ENCODE measurements around the gene PTPN1. TPM values are rescaled to one million over a fixed set of nuclear protein-coding genes. Genes with fewer than 3 reads are reported as not detected.
"Not testable (repeated sequence)": the region's sequence is repeated elsewhere in the genome, so short reads cannot be mapped to it uniquely, and the experiment has no call there.

Gene PTPN1
- polyA plus RNA-seq, 4 donors = 22.1 to 33.4 (median 32.0) TPM

DNA sequence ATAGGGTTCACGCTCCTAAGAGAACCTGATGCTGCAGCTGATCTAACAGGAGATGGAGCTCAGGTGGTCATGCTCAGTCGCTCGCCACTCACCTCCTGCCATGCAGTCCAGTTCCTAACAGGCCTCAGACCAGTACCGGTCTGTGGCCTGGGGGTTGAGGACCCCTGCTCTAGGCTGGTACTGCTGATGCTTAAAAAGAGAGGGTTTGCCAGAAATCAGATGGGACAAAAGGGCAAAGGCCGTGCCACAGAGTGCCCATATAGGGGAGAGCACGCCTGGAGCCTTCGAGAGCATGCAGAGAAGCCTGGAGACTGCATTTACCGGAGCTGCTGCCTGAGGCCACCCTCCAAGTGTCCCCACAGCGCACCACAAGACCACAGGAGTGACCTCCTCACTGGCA is 75.5 kb downstream of the PTPN1 start:
- DNase-seq (ENCODE audit: low read depth in 4 of 4, low spot score in 3 of 4) = no peak

DNA sequence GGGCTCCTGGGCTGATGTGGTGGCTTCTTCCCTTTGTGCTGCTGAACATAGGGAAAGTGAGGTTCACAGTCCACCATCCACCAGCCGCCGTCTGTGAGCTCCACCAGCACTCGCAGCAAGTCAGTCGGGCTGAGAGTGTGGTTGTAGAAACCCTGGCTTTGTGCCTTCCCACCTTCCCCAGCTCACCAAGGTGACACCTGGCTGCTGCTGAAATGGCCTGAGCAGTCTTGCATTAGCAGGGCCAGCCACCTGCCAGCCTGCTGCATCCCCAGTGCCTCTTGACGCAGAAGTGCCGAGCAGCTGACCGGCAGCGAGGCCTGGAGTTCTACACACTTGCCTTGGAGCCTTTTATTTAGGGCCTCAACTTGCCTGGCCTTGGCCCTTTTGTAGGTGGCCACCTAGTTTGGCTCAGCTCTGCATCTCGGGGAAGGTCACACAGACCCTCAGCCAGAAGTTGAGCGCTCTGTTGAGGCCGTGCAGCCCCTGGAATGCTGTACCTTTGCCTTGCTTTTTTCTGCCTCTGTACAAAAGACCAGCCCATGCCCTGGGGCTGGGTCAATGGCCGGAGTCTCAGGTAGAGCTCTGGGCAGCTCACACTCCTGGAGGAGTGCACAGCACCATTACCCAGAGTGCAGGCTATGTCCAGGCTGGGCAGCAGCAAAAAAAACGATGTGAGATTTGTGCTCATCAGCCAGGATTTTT is 76.5 kb downstream of the PTPN1 start:
- no peak for DNase-seq (ENCODE audit: low read depth in 4 of 4, low spot score in 3 of 4)

DNA sequence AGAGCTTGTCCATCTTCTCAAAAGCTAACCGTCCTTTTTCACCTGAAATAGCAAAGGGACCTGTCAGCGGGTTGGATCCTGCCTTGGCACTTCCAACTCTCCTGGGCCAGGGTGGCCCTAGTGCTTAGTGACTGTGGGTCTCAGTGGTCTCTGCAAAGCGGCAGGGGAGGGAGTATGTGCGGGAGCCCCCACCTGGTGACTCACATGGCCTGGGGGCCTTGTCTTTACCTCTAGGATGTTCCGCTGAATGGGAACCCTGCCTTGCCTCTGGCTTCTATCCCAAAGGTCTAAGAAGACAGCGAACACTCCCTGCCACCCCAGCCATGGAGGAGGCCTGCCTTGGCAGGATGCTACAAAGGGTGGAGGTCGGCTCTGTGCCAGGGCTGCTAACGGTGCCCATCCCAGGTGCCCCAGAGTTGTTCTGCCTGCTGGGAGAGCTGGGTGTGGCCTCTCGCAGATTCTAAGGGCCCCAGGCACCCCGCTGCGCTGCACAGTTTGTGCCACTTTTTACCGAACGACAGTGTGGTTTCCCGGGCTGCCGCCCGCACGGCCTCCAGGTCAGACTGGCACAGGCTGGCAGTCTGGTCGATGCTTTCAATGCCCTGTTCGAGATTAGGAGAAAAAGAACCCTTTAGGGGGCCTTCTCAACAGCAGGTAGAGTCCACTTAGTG is 77.2 kb downstream of the PTPN1 start:
- no peak for DNase-seq (ENCODE audit: low read depth in 4 of 4, low spot score in 3 of 4)

DNA sequence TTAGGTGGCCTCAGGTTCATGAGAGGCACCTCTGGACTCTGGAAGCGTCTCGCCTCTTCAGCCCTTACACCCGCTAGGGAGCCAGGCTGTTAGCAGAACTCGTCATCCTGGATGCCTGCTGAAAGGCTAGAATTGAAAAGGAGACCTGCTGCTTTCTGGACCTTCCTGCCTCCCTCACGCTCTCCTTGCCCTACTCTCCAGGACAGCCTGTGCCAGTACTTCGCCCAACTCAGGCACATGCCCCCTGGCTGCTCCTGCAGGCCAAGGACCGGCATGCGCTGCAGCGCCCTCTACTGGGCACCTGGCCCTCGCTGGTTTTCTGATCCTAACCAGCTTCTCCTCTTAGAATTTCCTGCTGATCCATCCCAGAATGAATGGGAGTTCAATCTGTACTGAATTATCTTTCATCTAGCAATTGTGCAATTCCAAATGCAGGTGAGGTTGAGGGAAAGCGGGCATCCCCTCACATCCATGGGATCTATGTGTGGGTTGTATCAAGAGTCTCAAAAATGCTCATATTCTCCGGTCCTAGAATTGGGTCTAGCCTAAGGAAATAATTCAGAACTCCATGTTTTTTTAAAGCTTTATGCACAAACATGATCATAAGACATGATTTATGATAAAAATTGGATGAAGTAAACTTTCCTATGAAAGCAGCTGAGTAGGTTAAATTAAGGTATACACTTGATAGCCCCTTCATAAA is 78.0 kb downstream of the PTPN1 start:
- DNase-seq (ENCODE audit: low read depth in 4 of 4, low spot score in 3 of 4) = no peak

DNA sequence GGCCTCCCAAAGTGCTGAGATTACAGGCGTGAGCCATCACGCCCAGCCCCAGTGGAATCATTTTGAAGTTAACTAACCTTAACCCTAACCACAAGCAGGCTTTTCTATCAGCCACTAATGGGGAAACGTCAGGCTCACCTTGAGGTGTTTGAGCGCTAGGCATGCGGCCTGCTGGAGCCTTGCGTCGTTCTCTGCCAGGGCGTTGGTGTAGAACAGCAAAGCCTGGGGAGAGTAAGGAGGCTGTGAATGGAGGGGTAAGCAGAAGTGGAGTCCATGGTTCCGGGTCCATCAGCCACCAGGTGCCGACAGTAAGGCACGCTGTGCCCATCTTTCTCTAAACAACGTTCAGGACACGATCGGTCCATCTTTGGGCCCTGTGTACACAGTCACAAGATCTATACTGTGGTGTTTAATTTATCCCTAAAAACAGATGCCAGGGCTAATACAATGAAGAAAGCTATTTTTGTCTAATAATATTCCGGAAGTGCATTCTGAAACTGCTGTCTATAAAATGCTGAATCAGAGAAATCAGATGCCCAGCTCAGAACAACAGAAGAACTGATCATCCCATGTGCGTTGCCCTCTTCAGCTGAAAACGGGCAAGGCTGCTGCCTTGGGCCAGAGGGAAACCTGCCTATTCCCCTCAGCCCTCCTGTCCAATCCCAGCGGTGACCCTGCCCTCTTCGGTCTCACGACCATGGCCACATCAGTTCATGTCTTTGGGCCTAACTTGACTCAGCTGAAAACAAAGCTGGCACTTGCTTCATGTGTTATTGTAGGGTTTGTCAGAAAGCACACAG is 79.6 kb downstream of the PTPN1 start:
- DNase-seq (ENCODE audit: low read depth in 4 of 4, low spot score in 3 of 4) = no peak

GRCh38 chr20:50590348-50590664 is 80.1 kb downstream of the PTPN1 start:
- DNase-seq (ENCODE audit: low read depth in 4 of 4, low spot score in 3 of 4) = no peak

- no peak for DNase-seq (ENCODE audit: low read depth in 4 of 4, low spot score in 3 of 4)
These were observed 81.2 kb downstream of the PTPN1 start for GRCh38 chr20:50591233-50591852.

GRCh38 chr20:50592282-50593004 is 82.3 kb downstream of the PTPN1 start:
- no peak for DNase-seq (ENCODE audit: low read depth in 4 of 4, low spot score in 3 of 4)

DNA sequence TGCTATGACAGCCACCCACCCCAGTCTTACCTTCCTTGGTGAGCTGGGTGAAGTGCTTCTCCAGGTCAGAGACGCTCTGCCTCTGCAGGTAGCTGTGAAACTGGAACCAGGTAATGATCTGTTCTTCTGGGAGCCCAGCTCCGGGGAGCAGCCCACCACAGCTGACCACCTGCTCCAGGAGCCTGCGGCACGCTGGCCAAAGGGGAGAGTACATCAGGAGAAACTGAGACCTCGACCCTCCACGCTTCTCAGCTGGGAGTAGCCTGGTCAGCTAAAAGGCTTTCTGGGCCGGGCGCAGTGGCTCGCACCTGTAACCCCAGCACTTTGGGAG is 82.8 kb downstream of the PTPN1 start:
- no peak for DNase-seq (ENCODE audit: low read depth in 4 of 4, low spot score in 3 of 4)

DNA sequence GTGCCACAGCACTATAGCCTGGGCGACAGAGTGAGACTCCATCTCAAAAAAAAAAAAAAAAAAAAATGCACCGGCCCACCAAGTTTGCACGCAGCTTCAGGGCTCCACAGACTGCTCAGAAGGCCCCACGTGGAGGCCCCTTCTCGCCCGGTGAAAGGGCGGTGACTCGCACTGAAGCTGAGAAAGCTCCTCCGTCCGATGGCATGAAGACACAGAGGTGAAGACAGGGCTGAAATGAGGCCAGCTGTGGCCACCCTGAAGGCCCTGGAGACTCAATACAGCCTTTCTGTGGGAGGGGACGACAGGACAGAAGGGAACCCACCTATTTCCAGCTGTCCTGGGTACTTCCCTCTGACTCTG is 84.0 kb downstream of the PTPN1 start:
- DNase-seq (ENCODE audit: low read depth in 4 of 4, low spot score in 3 of 4) = no peak

- no peak for DNase-seq (ENCODE audit: low read depth in 4 of 4, low spot score in 3 of 4)
These were observed 84.6 kb downstream of the PTPN1 start for GRCh38 chr20:50594591-50595432.

- DNase-seq (ENCODE audit: low read depth in 4 of 4, low spot score in 3 of 4) = no peak
These were observed 85.3 kb downstream of the PTPN1 start for GRCh38 chr20:50595433-50595895.

DNA sequence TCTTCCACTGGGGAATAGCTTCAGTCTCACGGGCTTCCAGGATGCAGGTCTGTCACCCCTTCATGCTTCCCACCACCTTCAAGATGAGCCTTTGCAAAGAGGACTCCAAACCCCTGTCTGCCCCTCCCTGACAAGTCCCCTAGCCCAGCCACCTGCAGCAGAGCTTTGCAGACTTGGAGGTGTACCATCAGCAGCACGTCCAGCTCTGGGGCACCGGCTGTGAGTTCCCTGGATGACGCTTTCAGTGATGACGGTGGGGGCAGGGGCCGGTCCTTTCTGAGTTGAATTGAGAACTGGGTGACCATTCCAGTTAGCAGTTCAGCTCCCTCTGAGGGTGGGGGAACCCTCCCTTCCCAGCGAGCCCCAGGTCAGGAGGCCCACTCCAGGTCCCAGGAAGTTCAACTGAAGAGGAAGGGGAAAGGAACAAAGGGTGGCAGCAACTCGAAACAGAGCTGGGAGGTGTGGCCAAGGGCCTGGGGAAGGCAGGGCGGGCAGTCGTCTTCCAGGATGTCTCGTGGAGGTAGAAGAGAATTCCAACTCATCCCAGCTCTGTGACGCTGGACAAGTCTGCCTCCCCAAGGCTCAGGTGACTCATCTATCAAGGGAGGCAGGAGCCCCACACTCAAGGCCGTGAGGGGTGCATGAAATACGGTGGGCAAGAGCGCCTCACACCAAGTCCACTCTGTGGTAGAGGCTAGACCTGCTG is 86.0 kb downstream of the PTPN1 start:
- no peak for DNase-seq (ENCODE audit: low read depth in 4 of 4, low spot score in 3 of 4)

DNA sequence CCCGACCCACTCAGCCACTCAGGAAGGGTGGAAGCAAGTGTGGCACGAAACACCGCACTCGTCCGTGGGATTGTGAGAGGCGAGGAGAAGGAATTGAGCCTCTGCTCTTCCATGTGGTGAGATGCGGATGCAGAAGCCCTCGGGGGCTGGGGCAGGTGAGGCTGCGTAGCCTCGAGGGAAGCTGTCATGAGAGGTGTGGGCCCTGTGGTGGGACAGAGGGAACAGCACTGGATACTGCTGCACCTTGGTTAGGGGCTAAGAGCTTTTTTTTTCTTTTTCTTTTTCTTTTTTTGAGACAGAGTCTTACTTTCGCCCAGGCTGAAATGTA is 86.5 kb downstream of the PTPN1 start:
- no peak for DNase-seq (ENCODE audit: low read depth in 4 of 4, low spot score in 3 of 4)

- DNase-seq (ENCODE audit: low read depth in 4 of 4, low spot score in 3 of 4) = no peak
These were observed 87.3 kb downstream of the PTPN1 start for GRCh38 chr20:50597406-50597969.

DNA sequence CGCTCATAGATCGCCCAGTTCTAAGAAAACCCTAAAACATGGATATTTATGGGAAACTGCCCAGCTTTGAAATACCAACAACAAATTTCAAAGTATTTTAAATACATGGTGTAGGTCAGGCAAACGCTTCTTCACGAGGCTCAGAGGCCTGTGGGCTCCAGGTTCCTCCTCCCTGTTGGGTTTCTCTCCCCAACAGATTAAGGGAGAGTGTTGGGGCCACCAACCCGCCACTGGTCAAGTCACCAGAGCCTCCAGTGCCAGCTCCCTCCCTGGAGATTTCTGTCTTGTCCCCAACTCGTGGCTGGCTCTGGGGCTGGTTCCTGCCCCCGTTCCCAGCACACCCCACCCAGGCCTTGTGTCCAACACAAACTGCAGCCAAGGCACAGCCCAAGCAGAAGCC is 87.9 kb downstream of the PTPN1 start:
- no peak for DNase-seq (ENCODE audit: low read depth in 4 of 4, low spot score in 3 of 4)

DNA sequence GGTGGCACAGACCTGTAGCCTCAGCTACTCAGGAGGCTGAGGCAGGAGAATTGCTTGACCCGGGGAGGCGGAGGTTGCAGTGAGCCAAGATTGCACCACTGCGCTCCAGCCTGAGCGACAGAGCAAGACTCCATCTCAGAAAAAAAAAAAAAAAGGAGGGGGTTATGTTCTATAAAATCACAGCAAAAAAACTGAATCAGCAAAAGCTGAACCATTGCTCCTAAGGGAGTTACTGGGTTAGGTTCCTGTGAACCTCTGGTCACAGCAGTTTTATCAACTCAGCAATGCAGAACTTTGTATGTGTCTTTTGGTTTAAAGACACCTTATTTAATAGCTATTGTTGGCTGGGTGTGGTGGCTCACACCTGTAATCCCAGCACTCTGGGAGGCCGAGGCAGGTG is 88.6 kb downstream of the PTPN1 start:
- DNase-seq (ENCODE audit: low read depth in 4 of 4, low spot score in 3 of 4) = not testable (repeated sequence)

DNA sequence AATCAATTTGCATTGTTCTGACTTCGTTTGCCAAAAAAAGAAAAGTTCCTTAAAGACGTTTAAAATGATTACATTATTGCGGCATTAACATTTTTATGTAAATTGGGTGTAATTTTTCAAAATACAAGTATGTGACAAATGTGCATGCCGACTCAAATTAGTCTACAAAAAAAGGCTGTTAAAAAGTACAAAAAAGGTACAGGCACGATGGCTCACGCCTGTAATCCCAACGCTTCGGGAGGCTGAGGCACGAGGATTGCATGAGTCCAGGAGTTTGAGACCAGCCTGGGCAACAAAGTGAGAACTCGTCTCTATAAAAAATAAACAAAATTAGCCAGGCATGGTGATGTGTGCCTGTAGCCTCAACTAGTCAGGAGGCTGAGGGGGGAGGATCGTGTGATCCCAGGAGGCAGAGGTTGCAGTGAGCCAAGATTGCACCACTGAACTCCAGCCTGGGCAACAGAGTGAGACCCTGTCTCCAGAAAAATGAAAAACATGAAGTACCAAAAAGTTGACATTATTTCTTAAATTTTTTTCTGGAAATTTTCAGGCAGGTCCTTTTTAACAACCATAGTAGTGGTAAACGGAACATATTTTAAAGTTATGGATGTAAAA is 90.2 kb downstream of the PTPN1 start:
- DNase-seq (ENCODE audit: low read depth in 4 of 4, low spot score in 3 of 4) = no peak

All from left renal pelvis (tissue), 4 donors.